Stimulated activated CD8-positive, alpha-beta memory T cell treated with anti-CD3 and anti-CD28 coated beads, Interleukin-7, amount 100 ng/mL, for 4 hours (primary cell): ENCODE results near the gene NEK11.
"Not testable (repeated sequence)": the region's sequence is repeated elsewhere in the genome, so short reads cannot be mapped to it uniquely, and the experiment has no call there.

Experiments
- DNase-seq, 2 donors: peaks; one replicate each; pipeline ENCODE4 v3.0.0-alpha.2; 2020; ENCODE audit warnings: low read depth in 2 of 2

Gene NEK11

GRCh38 chr3:131042271-131042985 lies 15.8 kb downstream of the NEK11 start:
- DNase-seq, result not testable (repeated sequence)

- DNase-seq, result no peak
These were observed 20.9 kb downstream of the NEK11 start for GRCh38 chr3:131047582-131047981.

GRCh38 chr3:131048030-131048429 lies 21.4 kb downstream of the NEK11 start:
- DNase-seq, result no peak

- no peak for DNase-seq
These were observed 23.3 kb downstream of the NEK11 start for GRCh38 chr3:131050001-131050400.

- no peak for DNase-seq
These were observed 26.6 kb downstream of the NEK11 start for GRCh38 chr3:131053043-131053859.

GRCh38 chr3:131067983-131068382 lies 41.3 kb downstream of the NEK11 start:
- DNase-seq, result no peak

GRCh38 chr3:131072099-131072559 lies 45.5 kb downstream of the NEK11 start:
- no peak for DNase-seq

- DNase-seq, result no peak
These were observed 46.2 kb downstream of the NEK11 start for GRCh38 chr3:131072845-131073244.

GRCh38 chr3:131075632-131076328 lies 49.1 kb downstream of the NEK11 start:
- no peak for DNase-seq

GRCh38 chr3:131077904-131078303 lies 51.2 kb downstream of the NEK11 start:
- DNase-seq, result no peak

- DNase-seq, result no peak
These were observed 52.4 kb downstream of the NEK11 start for GRCh38 chr3:131079086-131079485.

- DNase-seq, result no peak
These were observed 54.5 kb downstream of the NEK11 start for GRCh38 chr3:131081224-131081623.

- no peak for DNase-seq
These were observed 55.6 kb downstream of the NEK11 start for GRCh38 chr3:131082246-131082645.

GRCh38 chr3:131082871-131083863 lies 56.5 kb downstream of the NEK11 start:
- DNase-seq, result no peak

- DNase-seq, result no peak
These were observed 65.1 kb downstream of the NEK11 start for GRCh38 chr3:131091768-131092167.

GRCh38 chr3:131107637-131108433 lies 81.2 kb downstream of the NEK11 start:
- DNase-seq, result no peak

- DNase-seq, result no peak
These were observed 82.5 kb downstream of the NEK11 start for GRCh38 chr3:131109156-131109555.

GRCh38 chr3:131110087-131110486 lies 83.4 kb downstream of the NEK11 start:
- DNase-seq, result no peak

GRCh38 chr3:131114256-131114655 lies 87.6 kb downstream of the NEK11 start:
- DNase-seq, result no peak

GRCh38 chr3:131125684-131126083 lies 99.0 kb downstream of the NEK11 start:
- no peak for DNase-seq
